GM19351 (cell line): ENCODE measurements around the gene CHST9.
"Not testable (repeated sequence)": the region's sequence is repeated elsewhere in the genome, so short reads cannot be mapped to it uniquely, and the experiment has no call there.

Experiments used
- ATAC-seq: cut with Tn5 transposase; IDR thresholded peaks from one replicate; pipeline ENCODE4 v1.9.1; 2021; ENCODE audit warnings: mild to moderate bottlenecking, moderate library complexity; ENCODE audit not compliant: unreplicated experiment

Gene CHST9

DNA sequence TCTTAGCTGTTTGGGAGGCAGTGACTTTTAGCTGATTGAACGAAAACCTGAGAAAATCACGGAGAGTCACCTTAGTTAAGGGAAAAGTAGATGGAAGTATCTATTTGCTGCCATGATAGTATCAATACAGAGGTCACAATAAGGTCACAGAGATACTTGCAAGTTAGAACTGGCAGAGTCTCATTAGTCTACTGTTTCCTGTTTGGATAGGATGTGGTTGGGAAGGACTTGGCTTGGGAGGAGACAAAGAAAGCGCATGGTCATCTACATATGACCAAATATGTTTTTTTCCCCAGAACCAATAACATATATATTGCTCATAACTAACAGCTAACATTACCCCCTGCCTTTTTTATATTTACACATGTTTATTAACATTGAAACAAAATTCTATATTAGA, 241.2 kb downstream of the CHST9 start:
- ATAC-seq = no peak

DNA sequence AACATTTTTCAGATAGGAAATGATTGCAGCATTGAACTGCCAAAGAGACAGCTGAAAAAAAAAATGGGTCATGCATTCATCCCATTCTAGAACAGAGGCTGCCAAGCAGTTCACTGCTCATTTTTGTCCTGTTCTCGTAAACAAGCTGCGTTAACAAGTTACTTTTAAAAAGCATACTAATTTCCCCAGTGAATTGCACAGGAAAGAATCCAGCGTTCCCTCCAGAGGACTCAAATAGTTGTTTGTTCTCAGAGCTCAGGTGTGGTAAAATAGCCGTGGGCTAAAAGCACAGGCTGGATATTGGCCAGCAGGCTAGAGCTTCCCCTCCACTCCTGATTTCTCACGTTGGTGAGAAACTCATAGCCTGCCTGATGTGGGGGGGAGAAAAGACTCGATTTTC, 243.5 kb downstream of the CHST9 start:
- no peak for ATAC-seq

- no peak for ATAC-seq
These were observed 244.2 kb downstream of the CHST9 start for GRCh38 chr18:26940744-26941398.

GRCh38 chr18:26931659-26932058, 253.4 kb downstream of the CHST9 start:
- ATAC-seq = no peak

GRCh38 chr18:26930630-26931029, 254.5 kb downstream of the CHST9 start:
- ATAC-seq = no peak

GRCh38 chr18:26928670-26929313, 256.3 kb downstream of the CHST9 start:
- ATAC-seq = no peak

DNA sequence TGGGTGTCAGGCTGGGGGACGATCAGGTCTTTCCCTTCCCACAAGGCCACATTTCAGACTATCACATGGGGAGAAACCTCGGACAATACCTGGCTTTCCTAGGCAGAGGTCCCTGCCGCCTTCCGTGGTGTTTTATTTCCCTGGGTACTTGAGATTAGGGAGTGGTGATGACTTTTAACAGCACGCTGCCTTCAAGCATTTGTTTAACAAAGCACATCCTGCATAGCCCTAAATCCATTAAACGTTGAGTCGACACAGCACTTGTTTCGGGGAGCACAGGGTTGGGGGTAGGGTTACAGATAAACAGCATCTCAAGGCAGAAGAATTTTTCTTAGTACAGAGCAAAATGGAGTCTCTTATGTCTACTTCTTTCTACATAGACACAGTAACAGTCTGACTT, 257.3 kb downstream of the CHST9 start:
- not testable (repeated sequence) for ATAC-seq

DNA sequence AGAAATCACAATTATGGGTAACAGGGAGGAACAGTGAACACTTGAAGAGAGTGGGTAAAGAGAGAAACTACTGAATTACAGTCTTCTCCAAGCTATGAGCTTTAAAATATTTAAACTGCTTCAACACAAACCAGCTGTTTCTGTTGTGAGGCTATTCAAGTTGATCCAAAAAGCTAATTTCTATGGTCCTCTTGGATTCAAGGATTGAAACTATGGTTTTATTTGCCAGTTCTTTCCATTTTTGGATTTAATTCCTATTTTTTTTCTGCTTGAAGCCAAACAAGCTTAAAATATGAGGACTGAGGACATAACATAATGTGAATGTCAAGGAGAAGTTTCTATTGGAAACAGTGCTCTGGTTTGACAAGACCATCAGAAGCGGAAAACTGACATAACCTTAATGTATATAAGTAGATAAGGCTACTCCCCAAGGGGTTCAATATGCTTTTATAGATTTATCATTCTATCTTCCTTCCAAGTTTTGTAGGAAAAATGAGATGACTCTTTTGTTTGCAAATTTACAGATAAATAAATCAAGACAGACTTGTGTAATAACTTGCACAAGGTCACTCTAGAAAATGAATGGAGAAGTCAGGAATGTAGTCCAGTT, 258.9 kb downstream of the CHST9 start:
- no peak for ATAC-seq

DNA sequence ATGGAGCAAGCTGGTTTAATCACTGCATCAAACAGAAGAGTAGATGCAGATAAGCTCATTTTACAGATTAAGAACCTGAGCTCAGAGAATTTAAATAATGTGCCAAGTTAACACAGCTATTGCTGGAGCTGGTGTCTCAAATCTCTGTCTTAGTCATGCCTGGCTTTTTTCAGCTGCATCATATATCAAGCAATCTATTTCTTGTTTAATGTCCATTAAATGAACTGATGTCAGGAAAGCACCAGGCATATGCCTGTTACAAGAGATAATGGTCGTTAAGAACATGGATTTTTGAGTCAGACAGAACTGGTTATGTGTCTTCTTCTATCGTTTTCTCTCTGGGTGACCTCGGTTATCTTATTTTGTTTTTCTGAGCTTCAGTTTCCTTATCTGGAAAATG, 259.8 kb downstream of the CHST9 start:
- no peak for ATAC-seq

- ATAC-seq = no peak
These were observed 262.8 kb downstream of the CHST9 start for GRCh38 chr18:26922313-26922712.

DNA sequence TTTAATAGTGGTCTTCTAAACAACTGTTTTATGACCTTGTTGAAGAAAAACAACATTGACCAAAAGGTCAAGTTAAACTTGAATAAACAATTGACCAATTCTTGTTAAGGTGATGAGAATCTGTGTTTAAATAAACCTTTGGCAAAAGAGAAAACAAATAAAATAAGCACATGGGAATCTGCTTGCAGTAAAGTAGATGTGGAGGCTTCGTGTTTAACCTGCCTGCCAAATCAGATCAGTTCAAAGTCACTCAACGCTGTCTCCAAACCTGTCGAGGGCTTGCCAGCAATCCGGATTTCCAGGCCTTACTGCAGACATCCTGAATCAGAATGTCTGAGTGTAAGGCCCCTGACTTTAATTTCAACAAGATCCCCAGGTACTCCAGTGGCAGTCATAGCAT, 264.5 kb downstream of the CHST9 start:
- ATAC-seq = no peak

DNA sequence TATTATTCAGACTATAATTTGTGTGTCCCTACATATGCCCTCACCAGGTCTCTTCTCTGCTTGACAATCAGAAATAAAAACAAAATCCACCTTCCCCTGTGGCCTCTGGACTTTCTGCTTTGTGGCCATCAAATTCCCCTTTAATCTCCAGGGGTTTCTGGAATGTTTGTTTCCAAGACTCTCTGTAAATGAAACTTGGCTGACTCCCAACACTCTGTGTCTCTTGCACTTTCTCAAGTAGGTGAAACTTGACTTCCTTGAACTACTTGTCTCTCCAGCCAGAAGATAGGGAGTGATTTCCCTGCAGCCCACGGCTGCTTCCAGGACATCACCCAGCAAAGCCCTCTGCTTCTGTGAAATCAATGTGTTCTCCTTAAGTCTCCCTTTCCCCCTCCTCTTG, 265.5 kb downstream of the CHST9 start:
- no peak for ATAC-seq

DNA sequence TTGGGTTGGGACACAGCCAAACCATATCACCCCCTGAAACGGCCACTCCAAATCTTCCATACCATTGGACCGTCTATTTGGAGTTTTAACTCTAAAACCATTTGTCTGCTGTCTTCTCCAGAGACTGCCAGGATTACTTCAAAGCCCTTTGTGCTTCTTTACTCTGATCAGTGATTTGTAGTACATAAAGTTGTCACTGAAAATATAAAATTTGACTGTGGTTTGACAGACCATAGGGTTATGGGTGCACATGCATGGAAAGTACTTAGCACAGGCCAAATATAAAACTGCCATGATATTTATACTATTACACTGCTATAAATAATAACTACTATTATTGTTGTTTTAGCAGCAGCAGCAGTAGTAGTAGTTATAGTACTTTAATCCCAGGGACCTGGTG, 265.9 kb downstream of the CHST9 start:
- no peak for ATAC-seq

GRCh38 chr18:26911840-26912239, 273.3 kb downstream of the CHST9 start:
- no peak for ATAC-seq

- ATAC-seq = no peak
These were observed 275.4 kb downstream of the CHST9 start for GRCh38 chr18:26909599-26910290.

DNA sequence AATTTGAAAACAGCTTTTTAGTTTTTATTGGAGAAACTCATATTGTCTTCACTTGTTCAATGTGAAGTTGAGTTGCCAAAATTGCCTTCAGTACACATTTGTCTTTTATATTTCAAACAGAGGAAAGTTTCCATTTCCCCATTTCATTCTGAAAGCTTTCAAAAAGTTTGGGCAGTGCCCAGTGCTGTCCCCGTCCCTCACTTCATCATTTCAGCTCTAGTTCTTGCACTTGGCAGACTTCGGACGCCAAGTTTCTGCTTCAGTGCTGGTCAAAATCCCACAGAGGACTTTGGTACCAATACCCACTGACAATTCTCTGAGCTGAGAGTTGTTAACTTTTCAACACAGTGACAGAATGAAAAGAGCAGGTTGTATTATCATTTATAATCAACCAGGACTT, 276.2 kb downstream of the CHST9 start:
- ATAC-seq = no peak

DNA sequence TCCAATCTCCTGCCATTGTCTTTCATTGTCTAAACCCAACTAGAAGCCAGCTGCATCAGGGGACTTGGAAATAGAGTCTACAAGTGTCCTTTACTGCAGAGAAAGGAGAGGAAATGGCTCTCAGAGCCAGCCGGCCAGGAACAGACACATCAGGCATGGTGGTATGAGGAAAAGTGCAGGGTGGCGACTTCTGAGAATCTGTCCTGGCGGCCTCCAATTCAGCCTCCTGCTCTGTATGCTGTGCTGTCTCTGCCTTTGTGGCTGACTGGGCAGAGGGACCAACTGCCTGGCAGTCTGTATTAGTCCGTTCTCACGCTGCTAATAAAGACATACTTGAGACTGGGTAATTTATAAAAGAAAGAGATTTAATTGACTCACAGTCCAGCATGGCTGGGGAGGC, 282.8 kb downstream of the CHST9 start:
- ATAC-seq = no peak

DNA sequence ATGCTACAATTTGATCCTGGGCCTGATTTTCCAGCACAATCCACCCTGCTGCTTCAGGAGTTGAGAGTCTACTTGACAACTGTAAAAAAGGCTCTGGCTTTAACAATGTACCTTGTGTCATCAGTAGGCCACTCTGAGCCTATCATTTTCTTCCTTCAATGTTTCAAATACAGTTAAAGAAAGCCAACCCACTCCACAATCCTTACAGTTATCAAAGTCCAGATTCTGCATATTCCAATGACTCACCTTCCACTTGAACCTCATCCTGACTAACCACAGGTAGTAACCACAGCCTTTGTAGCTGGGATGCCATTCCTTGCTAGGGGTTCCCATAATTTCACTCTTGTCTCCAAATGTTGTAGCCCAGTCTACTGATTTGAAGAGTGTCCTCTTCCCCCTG, 284.1 kb downstream of the CHST9 start:
- no peak for ATAC-seq

DNA sequence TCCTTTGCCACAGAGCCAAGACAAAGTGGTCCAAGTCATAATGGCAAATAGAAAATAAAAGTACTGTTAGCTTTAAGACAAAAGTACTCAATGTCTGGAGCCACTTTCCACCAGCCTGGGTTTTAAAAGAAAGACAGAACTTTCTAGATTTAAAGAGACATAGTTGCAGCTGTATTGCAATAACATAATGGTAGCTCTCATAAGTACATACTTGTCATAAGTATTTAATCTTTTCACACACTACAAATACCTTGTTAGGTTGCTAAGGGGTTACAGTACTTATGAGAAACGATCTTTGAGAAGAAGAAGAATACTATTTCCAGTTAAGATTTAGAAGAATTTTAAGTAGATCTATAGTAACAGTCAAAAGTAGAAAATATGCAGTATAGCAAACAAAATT, 290.7 kb downstream of the CHST9 start:
- ATAC-seq = no peak

DNA sequence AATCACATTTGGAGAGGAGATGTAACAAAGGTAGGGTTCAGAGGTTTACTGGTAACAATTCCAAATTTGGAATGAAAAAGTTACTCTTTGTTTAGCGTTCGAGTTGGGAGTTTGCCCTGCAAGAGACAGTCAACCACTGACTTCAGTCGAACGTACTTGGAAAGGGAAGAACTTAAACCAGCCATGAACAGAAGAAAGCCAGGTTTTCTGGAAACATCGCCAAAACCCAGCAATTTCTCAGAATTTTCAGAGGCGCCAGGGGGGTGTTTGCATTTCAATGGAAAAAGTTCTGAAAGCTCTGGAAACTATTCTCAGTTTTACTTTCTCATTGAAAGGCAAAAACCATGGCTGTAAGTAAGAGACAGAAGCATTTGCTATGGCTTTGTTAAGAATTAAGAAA, 291.1 kb downstream of the CHST9 start:
- no peak for ATAC-seq

- no peak for ATAC-seq
These were observed 296.8 kb downstream of the CHST9 start for GRCh38 chr18:26888259-26888658.
